CD4-positive, alpha-beta T cell treated with Interleukin-2 at 100 ng/mL for 4 hours (primary cell): Measurements from ENCODE around the gene RNF213.
"Not testable (repeated sequence)": the region's sequence is repeated elsewhere in the genome, so short reads cannot be mapped to it uniquely, and the experiment has no call there.

Experiments used
- DNase-seq: peaks from one replicate; pipeline ENCODE4 v3.0.0-alpha.2; 2020; ENCODE audit warnings: low spot score

Gene RNF213

DNA sequence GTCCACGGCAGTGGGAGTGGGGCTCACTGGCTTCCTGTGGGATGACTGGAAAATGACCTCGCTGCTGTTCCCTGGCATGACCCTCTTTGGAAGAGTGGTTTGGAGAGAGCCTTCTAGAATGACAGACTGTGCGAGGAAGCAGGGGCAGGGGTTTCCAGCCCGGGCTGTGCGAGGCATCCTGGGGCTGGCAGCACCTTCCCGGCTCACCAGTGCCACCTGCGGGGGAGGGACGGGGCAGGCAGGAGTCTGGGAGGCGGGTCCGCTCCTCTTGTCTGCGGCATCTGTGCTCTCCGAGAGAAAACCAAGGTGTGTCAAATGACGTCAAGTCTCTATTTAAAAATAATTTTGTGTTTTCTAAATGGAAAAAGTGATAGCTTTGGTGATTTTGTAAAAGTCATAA is 7.8 kb upstream of the RNF213 start:
- peak; percentile 88 for DNase-seq

DNA sequence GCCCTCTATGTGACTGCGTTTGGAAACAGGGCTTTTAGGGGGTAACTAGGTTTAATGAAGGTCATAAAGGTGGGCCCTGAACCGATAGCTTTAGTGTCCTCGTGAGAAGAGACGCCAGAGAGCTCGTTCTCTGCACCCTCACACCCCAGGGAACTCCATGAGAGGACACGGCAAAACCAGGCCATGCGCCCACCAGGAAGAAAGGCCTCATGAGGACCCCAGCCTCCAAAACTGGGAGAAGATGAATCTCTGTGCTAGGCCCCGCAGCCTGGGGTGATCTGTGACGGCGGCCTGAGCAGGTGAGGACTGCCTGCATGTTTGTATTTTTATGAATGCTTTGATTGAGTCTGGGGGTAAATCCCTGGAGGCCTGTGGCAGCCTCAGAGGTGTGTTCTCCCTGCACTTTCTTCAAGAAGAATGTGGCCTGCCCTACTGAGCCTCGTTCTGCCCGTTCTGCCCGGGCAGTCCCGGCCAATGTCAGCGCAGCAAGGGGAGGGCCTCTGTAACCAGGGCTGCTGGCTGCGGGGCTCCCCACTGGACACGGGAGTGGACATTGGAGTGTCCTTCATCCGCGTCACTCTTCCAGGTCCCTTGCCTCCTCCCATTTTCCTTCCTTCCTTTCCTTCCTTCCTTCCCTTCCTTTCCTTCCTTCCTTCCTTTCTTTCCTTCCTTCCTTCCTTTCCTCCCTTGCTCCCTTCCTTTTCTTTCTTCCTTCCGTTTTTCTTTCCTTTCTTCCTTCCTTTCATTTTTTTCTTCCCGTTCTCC is 6.8 kb upstream of the RNF213 start:
- no peak for DNase-seq

DNA sequence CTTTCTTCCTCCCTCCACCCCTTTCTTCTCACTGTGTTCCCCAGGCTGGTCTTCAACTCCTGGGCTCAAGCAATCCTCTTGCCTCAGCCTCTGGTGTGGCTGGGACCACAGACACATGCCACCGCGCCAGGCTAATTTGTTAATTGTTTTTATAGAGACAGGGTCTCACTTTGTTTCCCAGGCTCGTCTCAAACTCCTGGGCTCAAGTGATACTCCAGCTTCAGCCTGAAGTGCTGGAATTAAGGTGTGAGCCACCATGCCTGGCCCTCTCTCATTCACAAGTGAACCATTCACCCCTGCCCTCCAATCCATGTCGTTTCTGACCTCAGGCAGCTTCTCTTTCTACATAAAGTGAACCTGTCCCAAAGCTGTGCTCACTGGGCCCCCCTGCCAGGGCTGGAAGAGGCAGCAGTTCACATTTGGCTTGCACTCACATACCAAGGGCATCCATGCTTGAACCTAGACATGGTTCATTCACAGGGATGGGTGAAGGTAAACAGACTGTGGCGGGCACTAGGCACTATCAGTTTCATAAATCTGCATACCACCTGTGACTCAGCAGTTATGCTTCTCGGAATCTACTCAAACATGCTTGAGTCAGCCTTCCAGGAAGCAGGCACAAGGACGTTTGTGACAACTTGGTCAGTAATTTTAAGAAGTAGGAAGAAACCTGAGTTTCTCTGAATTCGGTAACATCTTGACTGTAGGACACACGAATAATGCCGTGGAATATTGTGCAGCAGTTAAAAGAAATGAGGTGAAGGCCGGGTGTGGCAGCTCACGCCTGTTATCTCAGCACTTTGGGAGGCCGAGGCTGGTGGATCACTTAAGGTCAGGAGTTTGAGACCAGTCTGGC is 6.0 kb upstream of the RNF213 start:
- DNase-seq = peak; percentile 94

DNA sequence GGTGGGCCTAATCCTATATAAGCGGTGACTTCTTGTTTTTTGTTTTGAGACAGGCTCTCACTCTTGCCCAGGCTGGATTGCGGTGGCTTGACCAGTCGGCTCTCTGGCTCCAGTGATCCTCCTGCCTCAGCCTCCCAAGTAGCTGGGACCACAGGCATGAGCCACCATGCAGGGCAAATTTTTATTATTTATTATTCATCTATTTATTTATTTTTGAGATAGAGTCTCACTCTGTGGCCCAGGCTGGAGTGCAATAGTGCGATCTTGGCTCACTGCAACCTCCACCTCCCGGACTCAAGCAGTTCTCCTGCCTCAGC is 4.7 kb upstream of the RNF213 start:
- DNase-seq = no peak

DNA sequence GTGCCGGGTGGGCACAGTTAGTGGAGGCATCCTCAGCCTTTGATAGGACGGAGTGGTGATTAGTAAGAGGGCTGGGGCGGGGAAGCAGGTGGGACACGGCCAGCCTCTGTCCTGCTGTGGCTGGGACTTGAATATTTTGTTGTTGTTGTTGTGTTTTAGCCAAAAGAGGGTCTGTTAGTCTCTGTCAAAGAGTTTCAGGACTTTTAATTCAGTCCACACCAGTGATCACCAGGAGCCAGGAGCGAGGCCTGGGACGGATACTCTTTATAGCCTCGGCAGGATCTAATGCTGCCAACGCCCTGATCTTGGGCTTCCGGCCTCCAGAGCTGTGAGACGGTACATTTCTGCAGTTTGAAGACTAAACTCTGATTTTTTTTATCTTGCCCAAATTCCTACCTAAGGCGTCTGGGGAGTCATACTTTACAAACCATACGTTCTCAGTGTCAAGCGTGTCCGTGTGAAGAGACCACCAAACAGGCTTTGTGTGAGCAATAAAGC is 2.9 kb upstream of the RNF213 start:
- no peak for DNase-seq

DNA sequence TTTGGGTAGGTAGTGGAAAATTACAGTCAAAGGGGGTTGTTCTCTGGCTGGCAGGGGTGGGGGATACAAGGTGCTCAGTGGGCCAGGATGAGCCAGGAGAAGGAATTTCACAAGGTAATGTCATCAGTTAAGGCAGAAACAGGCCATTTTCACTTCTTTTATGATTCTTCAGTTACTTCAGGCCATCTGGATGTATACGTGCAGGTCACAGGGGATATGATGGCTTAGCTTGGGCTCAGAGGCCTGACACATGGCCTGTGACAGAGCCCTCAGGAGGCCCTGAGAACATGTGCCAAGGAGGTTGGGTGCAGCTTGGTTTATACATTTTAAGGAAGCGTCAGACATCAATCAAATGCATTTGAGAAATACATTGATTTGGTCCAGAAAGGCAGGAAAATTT is 2.4 kb upstream of the RNF213 start:
- DNase-seq = not testable (repeated sequence)

DNA sequence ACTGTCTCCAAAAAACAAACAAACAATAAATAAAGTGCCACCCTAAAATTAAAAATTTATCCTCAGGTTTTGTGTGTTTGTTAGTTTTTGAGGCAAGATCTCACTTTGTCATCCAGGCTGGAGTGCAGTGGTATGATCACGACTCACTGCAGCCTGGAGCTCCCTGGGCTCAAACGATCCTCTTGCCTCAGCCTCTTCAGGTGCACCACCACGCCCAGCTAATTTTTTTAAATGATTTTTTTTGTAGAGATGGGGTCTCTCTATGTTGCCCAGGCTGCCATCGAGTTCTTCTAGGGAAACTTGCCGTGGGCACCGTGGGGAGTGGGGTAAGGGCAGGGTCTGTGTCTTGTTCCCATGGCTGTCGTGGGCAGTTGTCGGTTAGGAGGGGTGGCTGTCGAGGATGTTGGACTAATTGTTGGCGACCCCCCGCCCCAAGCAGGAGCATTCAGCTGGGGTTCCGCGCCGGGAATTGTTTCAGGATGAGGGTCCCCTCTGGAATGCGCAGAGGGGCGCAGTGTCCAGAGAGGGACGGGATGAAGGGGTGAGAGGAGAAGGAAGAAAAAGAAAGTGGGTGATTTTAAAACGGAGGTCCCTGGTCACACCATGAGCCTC is 1.1 kb upstream of the RNF213 start:
- DNase-seq = peak; percentile 40

DNA sequence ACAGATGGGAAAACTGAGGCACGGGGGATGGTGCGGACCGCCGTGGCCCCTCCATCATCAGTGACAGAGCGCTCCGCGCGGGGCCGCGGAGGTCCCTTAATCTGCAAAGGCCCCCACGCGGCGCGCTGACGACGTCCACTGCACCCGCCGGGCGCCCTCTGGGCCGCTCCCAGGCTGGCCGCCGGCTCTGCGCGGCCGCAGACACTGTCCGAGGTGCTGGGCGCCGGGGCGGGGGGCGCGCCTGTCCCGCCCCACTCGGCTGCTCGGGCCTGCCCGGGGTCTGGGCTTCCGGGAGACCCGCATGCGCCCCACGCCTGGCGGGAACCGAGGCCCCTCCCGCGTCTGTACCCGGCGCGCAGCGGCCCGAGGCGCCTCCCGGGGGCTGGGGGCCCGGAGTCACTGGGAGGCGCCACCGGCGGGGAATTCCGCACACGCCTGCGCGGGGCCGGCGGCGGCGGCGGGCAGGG is 550 bp upstream of the RNF213 start:
- peak; percentile 78 for DNase-seq

DNA sequence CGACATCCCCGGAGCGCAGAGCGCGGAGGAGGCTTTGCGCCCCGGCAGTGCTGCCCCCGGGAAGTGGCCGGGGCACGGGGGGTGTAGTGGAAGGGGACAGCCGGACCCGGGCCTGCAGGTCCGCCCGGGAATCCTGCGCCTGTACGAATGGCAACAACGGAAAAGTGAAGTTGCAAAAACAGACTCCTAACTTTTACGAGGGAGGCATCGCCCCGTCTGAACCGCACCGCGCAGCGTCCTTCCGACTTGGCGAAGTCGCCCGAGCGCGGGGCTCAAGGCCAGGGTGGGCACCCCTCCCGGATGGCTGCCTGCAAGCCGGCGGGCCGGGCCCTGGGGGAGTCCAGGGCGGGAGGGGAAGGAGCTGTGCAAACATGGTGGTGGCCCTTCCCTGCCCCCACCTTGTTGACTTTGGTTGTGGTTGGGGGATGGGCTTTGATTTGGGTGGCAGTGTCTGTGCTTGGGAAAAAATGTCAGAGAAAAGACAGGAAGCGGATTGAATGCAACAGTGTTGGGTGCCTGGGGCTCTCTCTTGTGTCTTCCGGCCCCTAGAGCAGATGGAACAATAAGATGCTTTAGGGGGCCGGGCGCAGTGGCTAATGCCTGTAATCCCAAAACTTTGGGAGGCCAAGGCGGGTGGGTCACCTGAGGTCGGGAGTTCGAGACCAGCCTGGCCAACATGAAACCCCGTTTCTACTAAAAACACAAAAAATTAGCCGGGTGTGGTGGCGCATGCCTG is 675 bp downstream of the RNF213 start:
- DNase-seq = peak; percentile 80

DNA sequence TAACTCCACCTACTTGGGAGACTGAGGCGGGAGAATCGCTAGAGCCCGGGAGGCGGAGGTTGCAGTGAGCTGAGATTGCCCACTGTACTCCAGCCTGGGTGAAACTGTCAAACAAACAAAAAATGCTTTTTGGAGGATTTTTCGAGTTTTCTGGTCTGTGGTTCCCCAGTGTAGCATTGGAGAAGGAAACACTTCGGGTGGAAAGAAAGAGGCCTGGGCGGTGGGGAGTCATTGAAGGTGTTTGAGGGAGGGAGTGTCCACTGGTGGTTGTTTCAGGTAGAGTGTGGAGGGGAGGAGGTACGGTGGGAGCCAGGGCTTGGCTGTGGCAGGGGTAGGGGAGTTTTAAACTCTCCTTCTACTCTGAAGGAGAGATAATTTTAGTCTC is 1.2 kb downstream of the RNF213 start:
- no peak for DNase-seq

DNA sequence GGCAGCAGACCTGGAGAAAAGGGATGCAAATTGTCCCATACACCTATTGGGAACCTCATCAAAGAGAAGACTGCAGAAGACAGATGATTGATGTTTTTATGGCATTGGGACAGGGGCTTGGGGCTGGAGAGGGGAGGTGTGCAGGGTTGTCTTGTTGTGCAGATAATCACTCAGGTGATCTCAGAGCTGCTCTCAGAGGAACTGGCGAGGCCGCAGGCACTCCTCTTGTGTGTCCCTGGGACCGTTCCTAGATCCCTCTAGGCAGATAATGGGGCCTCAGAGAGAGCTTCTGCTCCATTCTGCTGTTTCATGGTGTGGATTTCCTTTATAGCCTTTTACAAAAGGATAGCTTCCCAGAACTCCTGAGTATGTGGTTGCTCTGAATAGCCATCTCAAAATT is 1.6 kb downstream of the RNF213 start:
- no peak for DNase-seq

DNA sequence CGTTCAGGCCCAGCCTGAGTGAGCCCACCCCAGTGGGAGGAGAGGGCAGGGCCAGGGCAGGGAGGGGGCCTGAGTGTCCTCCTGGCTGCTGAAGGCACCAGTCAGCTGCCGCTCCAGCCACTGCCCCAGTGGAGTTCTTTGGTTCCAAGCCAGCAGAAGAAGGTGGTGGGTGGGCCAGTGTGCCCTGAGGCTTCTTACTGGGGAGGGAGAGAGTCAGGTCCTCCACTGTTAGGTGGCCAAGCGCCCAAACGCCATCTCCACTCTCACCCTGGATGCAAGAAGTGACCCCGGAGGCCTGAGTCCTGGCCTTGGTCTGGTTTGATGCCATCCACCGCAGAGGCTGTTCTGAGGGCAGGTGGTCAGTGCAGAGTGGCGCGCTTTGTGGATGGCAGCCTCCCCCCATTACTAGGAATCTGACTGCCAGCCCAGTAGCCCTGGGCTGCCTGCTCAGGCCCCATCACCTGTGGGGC is 2.2 kb downstream of the RNF213 start:
- DNase-seq = no peak

DNA sequence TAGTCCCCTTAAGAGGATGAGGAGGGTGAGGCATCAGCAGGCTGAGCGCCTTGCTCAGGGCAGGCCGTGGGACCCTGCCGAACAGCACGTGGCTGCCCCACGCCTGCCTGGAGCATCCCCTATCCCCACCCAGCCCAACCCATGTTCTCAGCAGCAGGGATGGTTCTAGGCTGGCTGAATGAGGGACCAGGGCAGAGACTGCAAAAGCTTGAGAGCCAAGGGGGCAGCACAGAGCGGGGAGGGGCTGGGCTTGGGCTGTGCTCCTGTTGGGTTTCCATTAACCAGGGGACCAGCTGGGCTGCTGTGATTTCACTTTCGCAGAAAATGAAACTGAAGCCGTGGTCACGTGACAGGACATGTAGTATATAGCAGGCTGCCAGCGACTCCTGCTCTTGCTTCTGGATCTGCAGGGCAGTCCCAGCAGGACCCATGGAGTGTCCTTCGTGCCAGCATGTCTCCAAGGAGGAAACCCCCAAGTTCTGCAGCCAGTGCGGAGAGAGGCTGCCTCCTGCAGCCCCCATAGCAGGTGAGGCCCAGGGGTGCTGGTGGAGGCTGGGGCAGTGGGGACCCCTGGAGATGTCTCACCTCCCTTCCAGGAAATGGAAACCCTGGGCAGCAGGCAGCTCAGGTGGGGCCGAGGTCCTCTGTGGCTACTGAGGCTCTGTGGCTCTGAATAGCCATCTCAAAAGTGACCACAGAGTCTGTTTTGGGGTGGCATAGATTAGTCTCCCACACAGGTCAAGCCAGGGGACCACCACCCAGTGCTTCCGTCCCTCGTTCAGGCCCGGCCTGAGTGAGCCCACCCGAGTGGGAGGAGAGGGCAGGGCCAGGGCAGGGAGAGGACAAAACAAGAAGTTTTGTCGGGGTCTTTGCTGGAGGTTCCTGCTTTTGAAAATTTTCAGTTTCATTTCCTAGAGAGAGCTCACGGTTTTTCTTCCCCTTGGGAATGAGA is 2.9 kb downstream of the RNF213 start:
- DNase-seq = peak; percentile 92

DNA sequence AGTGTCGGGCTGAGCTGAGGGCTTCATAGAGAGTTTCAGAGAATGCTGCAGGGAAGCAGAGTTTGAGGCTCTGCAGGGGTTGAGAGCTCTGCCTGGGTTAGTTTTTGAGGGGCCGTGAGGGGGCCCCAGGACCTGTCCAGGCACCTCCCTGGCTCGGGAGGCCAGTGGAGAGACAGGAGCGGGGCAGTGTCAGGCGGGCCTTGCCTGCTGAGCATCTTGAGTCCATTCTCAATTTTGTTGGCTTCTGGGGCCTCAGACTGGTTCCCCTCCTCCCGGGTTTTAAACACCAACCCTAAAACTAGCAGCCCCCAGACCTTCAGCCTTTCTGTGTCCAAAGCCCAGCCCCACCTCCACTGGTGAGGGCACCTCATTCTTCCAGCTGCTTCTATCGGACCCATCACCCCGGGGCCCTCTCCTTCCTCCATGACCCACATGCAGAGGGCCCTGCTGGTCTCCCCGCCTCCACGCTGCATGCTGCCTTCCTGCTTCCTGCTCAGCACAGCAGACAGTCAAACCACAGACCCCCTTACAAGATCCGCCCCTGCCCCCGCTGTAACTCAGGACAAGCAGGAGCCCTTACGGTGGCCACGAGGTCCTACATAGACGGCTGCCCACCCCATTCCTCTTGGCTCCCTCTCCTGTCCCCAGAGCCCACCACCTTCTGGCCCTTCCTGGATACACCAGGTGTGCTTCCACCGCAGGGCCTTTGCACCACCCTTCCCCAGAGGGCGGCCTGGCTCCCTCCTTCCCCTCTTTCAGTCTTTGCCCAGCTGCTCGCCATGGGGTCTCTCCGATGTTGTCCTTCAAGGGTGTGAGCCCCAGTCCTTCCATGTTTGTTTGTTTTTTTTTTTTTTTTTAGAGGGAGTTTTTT is 3.8 kb downstream of the RNF213 start:
- peak; percentile 59 for DNase-seq

DNA sequence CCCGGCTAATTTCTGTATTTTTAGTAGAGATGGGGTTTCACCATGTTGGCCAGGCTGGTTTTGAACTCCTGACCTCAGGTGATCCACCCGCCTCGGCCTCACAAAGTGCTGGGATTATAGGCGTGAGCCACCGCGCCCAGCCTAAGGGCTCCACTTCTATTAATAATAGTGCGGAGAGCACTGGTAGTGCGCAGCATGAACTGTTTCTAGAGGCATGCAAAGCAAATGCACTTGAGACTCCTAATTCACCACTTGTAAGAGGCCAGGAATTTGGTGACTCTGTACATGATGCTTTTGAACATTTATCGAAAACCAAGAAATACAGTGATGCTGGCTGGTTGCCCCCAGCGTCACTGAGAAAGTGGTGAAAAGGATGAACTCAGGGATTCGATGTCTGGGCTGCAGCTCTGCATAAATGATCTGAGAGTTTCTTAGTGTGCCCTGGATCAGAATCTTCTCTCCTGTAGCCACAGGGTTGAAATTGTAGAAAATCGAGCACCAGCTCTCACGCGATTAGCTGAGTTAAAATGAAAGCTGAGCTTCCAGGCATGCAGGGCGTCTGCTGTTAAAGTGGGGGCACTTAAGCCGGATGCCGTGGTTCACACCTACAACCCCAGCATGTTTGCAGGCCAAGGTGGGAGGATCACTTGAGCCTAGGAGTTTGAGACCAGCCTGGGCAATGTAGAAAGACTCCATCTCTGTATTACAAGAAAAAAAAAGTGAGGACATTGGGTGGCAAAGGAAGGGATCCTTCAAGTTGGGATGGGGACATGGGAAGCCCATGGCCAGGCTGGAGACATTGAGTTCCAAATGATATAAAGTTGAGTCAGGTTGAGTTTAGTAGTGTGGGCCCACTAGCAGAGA is 4.8 kb downstream of the RNF213 start:
- peak; percentile 76 for DNase-seq

DNA sequence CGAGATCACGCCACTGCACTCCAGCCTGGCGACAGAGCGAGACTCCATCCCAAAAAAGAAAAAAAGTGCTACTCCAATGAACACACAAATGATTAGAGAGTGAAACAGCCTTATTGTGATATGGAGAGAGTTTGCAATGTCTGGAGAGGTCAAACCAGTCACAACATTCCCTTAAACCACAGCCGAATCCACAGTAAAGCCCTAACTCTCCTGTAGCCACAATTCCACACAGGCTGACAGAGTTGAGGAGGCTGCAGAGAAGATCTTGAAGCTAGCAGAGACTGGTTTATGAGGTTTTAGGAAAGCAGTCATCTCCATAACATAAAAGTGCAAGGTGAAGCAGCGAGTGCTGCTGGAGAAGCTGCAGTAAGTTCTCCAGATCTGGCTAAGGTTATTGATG is 6.7 kb downstream of the RNF213 start:
- no peak for DNase-seq

DNA sequence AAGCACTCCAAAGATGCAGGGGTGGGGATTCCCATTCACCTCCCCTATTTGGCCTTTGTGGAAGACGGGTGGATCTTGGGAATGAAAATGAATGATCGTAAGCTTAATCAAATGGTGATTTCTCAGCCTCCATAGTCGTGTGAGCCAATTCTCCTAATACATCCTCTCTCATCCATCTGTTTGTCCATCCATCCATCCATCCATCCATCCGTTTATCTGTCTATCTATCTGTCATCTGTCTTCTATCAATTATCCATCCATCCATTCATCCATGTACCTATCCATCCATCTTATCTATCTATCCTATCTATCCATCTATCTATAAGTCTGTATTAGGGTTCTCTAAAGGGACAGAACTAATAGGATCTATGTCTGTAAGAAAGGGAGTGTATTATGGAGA is 7.8 kb downstream of the RNF213 start:
- DNase-seq = no peak

DNA sequence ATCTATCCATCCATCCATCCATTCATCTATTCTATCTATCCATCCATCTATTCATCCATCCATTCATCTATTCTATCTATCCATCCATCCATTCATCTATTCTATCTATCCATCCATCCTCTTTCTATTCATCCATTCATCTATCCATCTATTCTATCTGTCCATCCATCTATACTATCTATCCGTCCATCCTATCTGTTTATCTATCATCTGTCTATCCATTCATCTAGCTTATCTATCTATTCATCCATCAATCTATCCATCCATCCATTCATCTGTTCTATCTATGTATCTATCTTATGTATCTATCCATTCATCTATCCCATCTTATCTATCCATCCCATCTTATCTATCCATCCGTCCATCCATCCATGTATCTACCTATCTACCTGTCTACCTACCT is 8.8 kb downstream of the RNF213 start:
- no peak for DNase-seq

DNA sequence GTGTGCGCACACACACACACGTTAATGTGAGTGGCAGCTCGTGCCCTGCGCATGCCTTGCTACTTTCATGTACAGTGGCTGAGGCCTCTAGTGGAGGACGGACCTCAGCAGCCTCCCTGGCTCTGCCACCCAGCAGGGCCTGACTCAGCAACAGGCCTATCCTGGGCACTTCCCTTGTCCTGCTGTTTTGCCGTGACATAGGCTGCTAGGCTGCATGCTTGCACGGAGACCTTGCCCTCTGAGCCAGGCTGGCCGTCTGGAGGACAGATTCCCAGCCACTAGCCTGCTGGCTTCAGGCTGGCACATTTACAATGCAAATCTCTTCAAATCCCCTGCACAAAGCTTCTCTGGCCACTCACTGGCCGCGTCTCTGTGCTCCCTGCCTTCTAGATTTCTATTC is 9.5 kb downstream of the RNF213 start:
- DNase-seq = no peak
